HepG2 (cell line): ENCODE data around the gene FLRT3. TPM values are rescaled to one million over a fixed set of nuclear protein-coding genes. Genes with fewer than 3 reads are reported as not detected.

ENCODE experiments used
- ATAD3A ChIP-seq: sonication (generic); formaldehyde crosslinking; IDR thresholded peaks from 2 replicates; pipeline ENCODE4 v1.4.0; 2020; ENCODE audit warnings: missing genetic modification reagents
- CREB3 ChIP-seq: sonication (generic); formaldehyde crosslinking; IDR thresholded peaks from 2 replicates; pipeline ENCODE4 v1.5.0; 2020; ENCODE audit warnings: missing genetic modification reagents
- HMG20B ChIP-seq: conservative IDR thresholded peaks from 2 replicates; pipeline ENCODE4 v1.6.1; 2016; ENCODE audit warnings: missing genetic modification reagents, missing compliant biosample characterization
- HNRNPH1 ChIP-seq: fragments of 200-400 bp; formaldehyde crosslinking; optimal IDR thresholded peaks from 2 replicates; pipeline ENCODE3; 2017; ENCODE audit warnings: mild to moderate bottlenecking, low read depth, low read length
- MAF1 ChIP-seq: sonication (generic); formaldehyde crosslinking; IDR thresholded peaks from 2 replicates; pipeline ENCODE4 v1.5.0; 2020; ENCODE audit warnings: missing genetic modification reagents, borderline replicate concordance
- MXD4 ChIP-seq: IDR thresholded peaks from 2 replicates; pipeline ENCODE4 v1.6.1; 2016; ENCODE audit warnings: mild to moderate bottlenecking, missing biosample characterization, missing genetic modification reagents
- PLSCR1 ChIP-seq: sonication (generic); formaldehyde crosslinking; IDR thresholded peaks from 2 replicates; pipeline ENCODE4 v1.5.0; 2020; ENCODE audit warnings: missing genetic modification reagents, mild to moderate bottlenecking, borderline replicate concordance
- POLR2AphosphoS2 ChIP-seq: IDR thresholded peaks from 2 replicates; pipeline ENCODE4 v1.6.1; 2011; ENCODE audit warnings: low read depth, low read length, improper control_type of control experiment
- REST ChIP-seq, 2 experiments: IDR thresholded peaks; 2 replicates each; pipeline ENCODE4 v1.6.1; 2011 to 2012; ENCODE audit warnings: low read length in 2 of 2, borderline replicate concordance in 1 of 2, low read depth in 1 of 2, mild to moderate bottlenecking in 1 of 2, moderate library complexity in 1 of 2
- SAP130 ChIP-seq: IDR thresholded peaks from 2 replicates; pipeline ENCODE4 v1.6.1; 2016; ENCODE audit warnings: low read depth
- SMAD3 ChIP-seq: sonication (generic); formaldehyde crosslinking; IDR thresholded peaks from 2 replicates; pipeline ENCODE4 v1.4.0; 2020; ENCODE audit warnings: missing genetic modification reagents
- THAP11 ChIP-seq: IDR thresholded peaks from 2 replicates; pipeline ENCODE4 v1.6.1; 2016; ENCODE audit warnings: missing biosample characterization, missing genetic modification reagents
- WIZ ChIP-seq: sonication (generic); formaldehyde crosslinking; IDR thresholded peaks from 2 replicates; pipeline ENCODE4 v1.5.1; 2020; ENCODE audit warnings: mild to moderate bottlenecking, missing genetic modification reagents
- ZBTB34 ChIP-seq: sonication (generic); formaldehyde crosslinking; IDR thresholded peaks from 2 replicates; pipeline ENCODE4 v1.8.0; 2022; ENCODE audit warnings: mild to moderate bottlenecking, missing genetic modification reagents
- ZBTB7A ChIP-seq: sonication (generic); formaldehyde crosslinking; IDR thresholded peaks from 2 replicates; pipeline ENCODE4 v1.8.0; 2022; ENCODE audit warnings: mild to moderate bottlenecking, missing genetic modification reagents
- ZMYM2 ChIP-seq: sonication (generic); formaldehyde crosslinking; IDR thresholded peaks from 2 replicates; pipeline ENCODE4 v1.8.0; 2022; ENCODE audit warnings: mild to moderate bottlenecking, missing genetic modification reagents
- ZNF205 ChIP-seq: IDR thresholded peaks from 2 replicates; pipeline ENCODE4 v1.6.1; 2018; ENCODE audit warnings: missing biosample characterization, missing genetic modification reagents
- ZNF235 ChIP-seq: sonication (generic); formaldehyde crosslinking; IDR thresholded peaks from 2 replicates; pipeline ENCODE4 v1.8.1; 2023; ENCODE audit warnings: mild to moderate bottlenecking, missing genetic modification reagents, borderline replicate concordance
- ZNF446 ChIP-seq: sonication (generic); formaldehyde crosslinking; IDR thresholded peaks from 2 replicates; pipeline ENCODE4 v1.5.0; 2020; ENCODE audit warnings: mild to moderate bottlenecking, missing genetic modification reagents
- ZNF563 ChIP-seq: sonication (generic); formaldehyde crosslinking; IDR thresholded peaks from 2 replicates; pipeline ENCODE4 v1.8.0; 2022; ENCODE audit warnings: mild to moderate bottlenecking, moderate library complexity, missing genetic modification reagents
- ZNF589 ChIP-seq: sonication (generic); formaldehyde crosslinking; conservative IDR thresholded peaks from 2 replicates; pipeline ENCODE4 v1.8.0; 2022; ENCODE audit warnings: mild to moderate bottlenecking, moderate library complexity, missing genetic modification reagents
- ZNF629 ChIP-seq: sonication (generic); formaldehyde crosslinking; conservative IDR thresholded peaks from 2 replicates; pipeline ENCODE4 v1.5.0; 2020; ENCODE audit warnings: missing genetic modification reagents
- ZNF704 ChIP-seq: sonication (generic); formaldehyde crosslinking; IDR thresholded peaks from 2 replicates; pipeline ENCODE4 v1.8.1; 2023; ENCODE audit warnings: mild to moderate bottlenecking, inconsistent platforms, moderate library complexity, missing genetic modification reagents, borderline replicate concordance
- polyA plus RNA-seq, 8 experiments: library from polyadenylated mRNA; depleted of rRNA in 3 of 8; stranded (reverse) in 7 of 8; unstranded in 1 of 8; fragments of >200 nt; fragmentation: Illumina TruSeq in 4 of 8; extraction: Trizol in 4 of 8; gene quantifications; 2 replicates each; pipeline versions ENCODE4 v1.2.1 to v1.2.3, GENCODE V29; 2011 to 2016; ENCODE audit warnings: low read depth in 4 of 8, missing spikeins in 1 of 8, mixed read lengths in 1 of 8; ENCODE audit not compliant: insufficient read depth in 1 of 8
- total RNA-seq, 5 experiments: library from RNA; depleted of rRNA; stranded (reverse); fragments of >200 nt; fragmentation: Illumina TruSeq; extraction: Trizol; gene quantifications; 2 replicates each; pipeline ENCODE4 v1.2.3, GENCODE V29; 2016; ENCODE audit warnings: low read depth in 1 of 5

FLRT3 gene
- total and polyA plus RNA-seq, 2 of the 13 experiments (the other 11 are each of a cell fraction or from before 2014, with no cell fraction given): 0.44 to 5.3 TPM

- TF ChIP-seq ZNF704 (CRISPR knock-in tag): no peak
- TF ChIP-seq ZBTB7A (CRISPR knock-in tag): no peak
- TF ChIP-seq ZNF205: peak; percentile 79
- no peak for TF ChIP-seq ZNF629 (CRISPR knock-in tag)
- no peak for TF ChIP-seq PLSCR1 (CRISPR knock-in tag)
- no peak for TF ChIP-seq MXD4 (CRISPR knock-in tag)
- TF ChIP-seq ZBTB34 (CRISPR knock-in tag): no peak
- no peak for TF ChIP-seq ZNF446 (CRISPR knock-in tag)
- no peak for TF ChIP-seq MAF1 (CRISPR knock-in tag)
- no peak for TF ChIP-seq HNRNPH1
- peak; percentile 69 for TF ChIP-seq SAP130
- no peak for TF ChIP-seq ATAD3A
- no peak for TF ChIP-seq ZMYM2 (CRISPR knock-in tag)
- no peak for TF ChIP-seq ZNF589
- TF ChIP-seq CREB3: no peak
- TF ChIP-seq WIZ (CRISPR knock-in tag): no peak
- peak; percentile 72 for TF ChIP-seq THAP11 (CRISPR knock-in tag)
- TF ChIP-seq SMAD3: peak; percentile 85
- no peak for TF ChIP-seq ZNF235 (CRISPR knock-in tag)
- TF ChIP-seq ZNF563 (CRISPR knock-in tag): no peak
- 0 out of 4 replicates have a peak, but pooled peaks of 1 of the 2 experiments have one; percentile 33 for TF ChIP-seq REST (IDR thresholded peaks at IDR 0.05; ENCODE audit: borderline replicate concordance in 1 of 2, low read depth in 1 of 2, low read length in 2 of 2)
- no peak for TF ChIP-seq HMG20B (CRISPR knock-in tag)
- no peak for TF ChIP-seq POLR2AphosphoS2
These were observed at the start of gene FLRT3 (continued) for GRCh38 chr20:14337400-14338171.
